SK-N-SH treated with all-trans-retinoic acid at 6 μM for 48 hours (cell line): Measurements from ENCODE around the gene EPB41L2.

ENCODE experiments used
- BACH2 ChIP-seq: fragments of 250-450 bp; sonication (Bioruptor Pico); IDR thresholded peaks from 2 replicates; pipeline ENCODE4 v1.9.0; 2021; ENCODE audit warnings: mild to moderate bottlenecking, borderline replicate concordance
- GLIS3 ChIP-seq: fragments of 250-450 bp; sonication (Bioruptor Pico); IDR thresholded peaks from 2 replicates; pipeline ENCODE4 v1.5.0; 2020; ENCODE audit warnings: mild to moderate bottlenecking, moderate library complexity
- TCF4 ChIP-seq: fragments of 250-450 bp; sonication (Bioruptor Pico); IDR thresholded peaks from 2 replicates; pipeline ENCODE4 v1.8.0; 2021; ENCODE audit warnings: mild to moderate bottlenecking, moderate library complexity, borderline replicate concordance
- ZNF565 ChIP-seq: fragments of 450-650 bp; formaldehyde crosslinking; conservative IDR thresholded peaks from 2 replicates; pipeline ENCODE4 v1.5.0; 2020; ENCODE audit warnings: low read depth, mild to moderate bottlenecking, moderate library complexity

DNA sequence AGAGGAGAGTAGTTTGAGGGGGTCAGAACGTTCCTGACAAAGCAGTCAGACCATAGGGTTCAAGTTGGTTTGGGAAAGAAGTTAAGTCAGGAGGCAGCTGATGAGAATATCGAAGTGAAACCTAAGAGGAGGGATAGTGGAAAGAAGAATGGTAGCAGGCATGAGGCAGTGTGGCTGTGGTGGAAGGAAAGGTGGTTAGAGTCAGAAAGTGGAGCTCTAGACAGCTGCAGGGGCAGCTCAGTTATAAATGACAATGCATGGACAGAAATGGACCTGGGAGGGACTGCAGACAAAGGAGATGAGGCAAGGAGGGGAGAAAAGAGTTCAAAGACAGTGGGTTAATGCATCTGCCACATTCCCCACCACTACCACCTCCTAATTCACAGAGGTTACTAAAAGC, 169.3 kb downstream of the EPB41L2 start:
- no peak for TF ChIP-seq GLIS3 (CRISPR knock-in tag)
- no peak for TF ChIP-seq BACH2 (CRISPR knock-in tag)
- TF ChIP-seq ZNF565 (CRISPR knock-in tag), result no peak
- TF ChIP-seq TCF4 (CRISPR knock-in tag), result no peak
